Spleen (tissue), 11 donors: ENCODE measurements around the gene PRKAA2. TPM values are rescaled to one million over a fixed set of nuclear protein-coding genes. Genes with fewer than 3 reads are reported as not detected.

ENCODE experiments used
- DNase-seq: peaks from one replicate; pipeline ENCODE4 v3.0.0-alpha.2; 2020
- H3K27ac ChIP-seq, 8 donors: fragments of 200-600 bp; sonication (generic) in 7 of 8; 1 replicate in 4 of 8; 2 replicates in 4 of 8; pipeline versions ENCODE4 v1.5.0 to v1.8.0; 2016 to 2021; ENCODE audit warnings: inconsistent platforms in 4 of 8, mild to moderate bottlenecking in 4 of 8, moderate library complexity in 1 of 8
- H3K27me3 ChIP-seq, 7 donors: fragments of 200-600 bp; sonication (generic) in 6 of 7; replicated peaks in 1 of 7; 1 replicate in 4 of 7; 2 replicates in 3 of 7; pipeline versions ENCODE4 v1.5.0 to v1.8.0; 2016 to 2021; ENCODE audit warnings: inconsistent platforms in 3 of 7, mild to moderate bottlenecking in 1 of 7
- H3K36me3 ChIP-seq, 6 donors: fragments of 200-600 bp; sonication (generic) in 5 of 6; 1 replicate in 4 of 6; 2 replicates in 2 of 6; pipeline versions ENCODE4 v1.5.0 to v1.8.0; 2016 to 2021; ENCODE audit warnings: inconsistent platforms in 2 of 6
- H3K4me1 ChIP-seq, 6 donors: fragments of 200-600 bp; sonication (generic) in 5 of 6; 1 replicate in 3 of 6; 2 replicates in 3 of 6; pipeline versions ENCODE4 v1.5.0 to v1.8.0; 2016 to 2021; ENCODE audit warnings: inconsistent platforms in 3 of 6
- H3K4me3 ChIP-seq, 8 donors: fragments of 200-600 bp; sonication (generic) in 7 of 8; 1 replicate in 4 of 8; 2 replicates in 4 of 8; pipeline versions ENCODE4 v1.5.0 to v1.8.0; 2016 to 2021; ENCODE audit warnings: inconsistent platforms in 4 of 8, mild to moderate bottlenecking in 4 of 8, moderate library complexity in 2 of 8
- H3K9me3 ChIP-seq, 8 donors: fragments of 200-600 bp; sonication (generic) in 7 of 8; 1 replicate in 4 of 8; 2 replicates in 4 of 8; pipeline versions ENCODE4 v1.5.0 to v1.8.0; 2016 to 2021; ENCODE audit warnings: inconsistent platforms in 4 of 8
- CTCF ChIP-seq, 11 experiments: fragments of 200-600 bp in 7 of 11; fragments of 450-650 bp in 4 of 11; sonication (generic) in 4 of 11; IDR thresholded peaks in 8 of 11; conservative IDR thresholded peaks in 3 of 11; 1 replicate in 7 of 11; 2 replicates in 4 of 11; pipeline versions ENCODE4 v1.4.0 to v1.8.0; 2016 to 2021; ENCODE audit warnings: antibody characterized with exemption in 11 of 11, inconsistent platforms in 4 of 11, mild to moderate bottlenecking in 1 of 11
- POLR2A ChIP-seq, 3 donors: fragments of 450-650 bp; IDR thresholded peaks; one replicate each; pipeline ENCODE4 v1.5.1; 2017; ENCODE audit warnings: antibody characterized with exemption in 3 of 3, mild to moderate bottlenecking in 1 of 3
- POLR2AphosphoS5 ChIP-seq, 3 donors: sonication (generic); formaldehyde crosslinking; IDR thresholded peaks; one replicate each; pipeline ENCODE4 v1.5.1; 2017; ENCODE audit warnings: antibody characterized with exemption in 3 of 3
- WGBS, 5 donors: extraction: QIAGEN DNeasy Blood & Tissue Kit in 3 of 5; methylation state at CpG; one replicate each; pipeline versions ENCODE4 v1.1.5 to v1.1.7; 2013 to 2018; 5-methylcytosine and 5-hydroxymethylcytosine counted together
- intact Hi-C: fragments of 100-400 bp; cut with DNase I; formaldehyde crosslinking; loops from one replicate; pipeline ENCODE4 v1.15.0; 2023; ENCODE audit warnings: low total_unique reads
- polyA plus RNA-seq, 3 donors: library from polyadenylated mRNA; stranded (reverse); fragments of 200-250 nt; gene quantifications; one replicate each; pipeline ENCODE4 v1.2.1, GENCODE V29; 2013
- total RNA-seq, 7 donors: library from RNA; depleted of rRNA in 3 of 7; stranded (reverse); fragments of >200 nt in 3 of 7; fragmentation: NEBNext Ultra II Directional in 4 of 7; extraction: Animal tissue kit (Norgen Biotek cat#: 25700) in 4 of 7; gene quantifications; one replicate each; pipeline versions ENCODE4 v1.1.0 to v1.2.1, GENCODE V29; 2016 to 2021
- donor health status: healthy with polysubstance abuse.
- donor health status: DM: no; HTN: no; CAD: no; lungs with moderate emphysema.
- donor health status: DM: no; HTN: no; CAD: no.
- donor health status: Bipolar disorder and iron deficiency.
- donor health status: healthy.
- donor health status: DM: no; HTN: no; CAD: no.
- donor health status: DM: yes; HTN: yes; CAD: no.

Gene PRKAA2
- total and polyA plus RNA-seq, 10 donors = 0.24 to 6.0 (median 3.1) TPM

GRCh38 chr1:56719171-56719570 lies 74.1 kb downstream of the PRKAA2 start:
- no peak for DNase-seq
- Histone ChIP-seq H3K4me1 (no peaks in the 10 kb centered on the region), H3K27ac (no peak overlapping the region), H3K9me3 (no peaks in the 10 kb centered on the region), H3K4me3 (no peak overlapping the region), H3K27me3 (no peaks in the 10 kb centered on the region), H3K36me3 (no peaks in the 10 kb centered on the region)
- WGBS, 5 donors = 62 to 83% (median 69%) methylated on average over 1 of the region's 1 CpG
- no peak for TF ChIP-seq POLR2AphosphoS5 (IDR thresholded peaks at IDR 0.05)
- no peak for TF ChIP-seq POLR2A (IDR thresholded peaks at IDR 0.05)
- no peak for TF ChIP-seq CTCF (IDR thresholded peaks at IDR 0.05 in 8 of 11, conservative IDR thresholded peaks at IDR 0.05 in 3 of 11)
- intact Hi-C loops = loop anchor here (10.0 kb wide), 1 partner anchor 1434 kb away; no protein-coding TSS in a partner anchor

GRCh38 chr1:56726706-56727105 lies 81.6 kb downstream of the PRKAA2 start:
- intact Hi-C loops = no loop called here
- DNase-seq = no peak
- TF ChIP-seq POLR2A (IDR thresholded peaks at IDR 0.05) (no peak), POLR2AphosphoS5 (IDR thresholded peaks at IDR 0.05) (no peak), CTCF (IDR thresholded peaks at IDR 0.05 in 8 of 11, conservative IDR thresholded peaks at IDR 0.05 in 3 of 11) (no peak)
- H3K4me1 ChIP-seq = no peaks in the 10 kb centered on the region
- no peak overlapping the region for H3K4me3 ChIP-seq
- H3K36me3 ChIP-seq = no peaks in the 10 kb centered on the region
- H3K9me3 ChIP-seq = no peaks in the 10 kb centered on the region
- H3K27me3 ChIP-seq = peaks cover 0 to 29% (median 3%) of the 10 kb centered on the region in 7 donors
- no peak overlapping the region for H3K27ac ChIP-seq

- Histone ChIP-seq H3K27ac (no peak overlapping the region), H3K4me3 (no peak overlapping the region), H3K4me1 (no peaks in the 10 kb centered on the region), H3K9me3 (no peaks in the 10 kb centered on the region), H3K36me3 (no peaks in the 10 kb centered on the region), H3K27me3 (peaks cover 0 to 29% (median 3%) of the 10 kb centered on the region in 7 donors)
- WGBS, 5 donors = 71 to 90% (median 82%) methylated on average over 2 of the region's 2 CpGs
- TF ChIP-seq POLR2AphosphoS5 (IDR thresholded peaks at IDR 0.05) = no peak
- TF ChIP-seq POLR2A (IDR thresholded peaks at IDR 0.05) = no peak
- TF ChIP-seq CTCF (IDR thresholded peaks at IDR 0.05 in 8 of 11, conservative IDR thresholded peaks at IDR 0.05 in 3 of 11) = no peak
- DNase-seq = no peak
- intact Hi-C loops = no loop called here
Measured at GRCh38 chr1:56728964-56729363, 83.8 kb downstream of the PRKAA2 start.

GRCh38 chr1:56745231-56745630 lies 100.1 kb downstream of the PRKAA2 start:
- intact Hi-C loops = no loop called here
- TF ChIP-seq POLR2A (IDR thresholded peaks at IDR 0.05) (no peak), CTCF (IDR thresholded peaks at IDR 0.05 in 8 of 11, conservative IDR thresholded peaks at IDR 0.05 in 3 of 11) (no peak), POLR2AphosphoS5 (IDR thresholded peaks at IDR 0.05) (no peak)
- Histone ChIP-seq H3K27me3 (peaks cover 0 to 7% (median 0%) of the 10 kb centered on the region in 7 donors), H3K27ac (no peak overlapping the region), H3K9me3 (no peaks in the 10 kb centered on the region), H3K36me3 (no peaks in the 10 kb centered on the region), H3K4me1 (no peaks in the 10 kb centered on the region), H3K4me3 (no peak overlapping the region)
- DNase-seq = no peak
- WGBS, 5 donors = 60 to 73% (median 66%) methylated on average over 3 of the region's 3 CpGs
